K562 (cell line): ENCODE data around the gene RAB31. TPM values are rescaled to one million over a fixed set of nuclear protein-coding genes. Genes with fewer than 3 reads are reported as not detected.
A peak's percentile ranks its signal among the peaks of the same experiment; 100 is the strongest.

Source experiments
- ATAC-seq: fragments of 200-7000 bp; cut with Tn5 transposase; 3 replicates; pipeline ENCODE4 v1.9.1; 2020; ENCODE audit warnings: moderate library complexity
- BruUV-seq: library from RNA; stranded (reverse); fragments of 400-500 nt; replicated peaks from 2 replicates; lab custom pipeline; 2021; lab: Mats Ljungman, UMichigan
- CTCF ChIA-PET: fragments of 300-600 bp; formaldehyde crosslinking; extraction: SDS; loops from one replicate; lab custom pipeline; 2021; ENCODE audit warnings: low intra/inter-chr PET ratio; lab: Yijun Ruan, JAX
- POLR2A ChIA-PET: fragments of 300-600, 350-650 bp; sonication (Branson Sonifier 250); formaldehyde crosslinking; extraction: SDS; loops from one replicate; lab custom pipeline; 2021; ENCODE audit warnings: antibody characterized with exemption, inconsistent platforms; lab: Yijun Ruan, JAX
- DNase-seq, 4 experiments: peaks; one replicate each; pipeline versions ENCODE4 v3.0.0 to v3.0.0-alpha.2; 2011 to 2018; ENCODE audit warnings: low spot score in 3 of 4, mixed read lengths in 3 of 4; ENCODE audit errors: extremely low read depth in 1 of 4
- FAIRE-seq: peaks from 2 replicates; lab custom pipeline; 2011; peaks lifted over from hg19 to GRCh38; lab: Jason Lieb, UNC
- H2AFZ ChIP-seq: 2 replicates; pipeline ENCODE4 v1.6.0; 2011; ENCODE audit warnings: low read depth, low read length, control low read depth, inconsistent platforms
- H3K27ac ChIP-seq: fragments of 200-600 bp; 3 replicates; pipeline ENCODE4 v1.8.0; 2011; ENCODE audit warnings: low read depth, mild to moderate bottlenecking, control low read depth, inconsistent platforms, low read length, moderate library complexity, mixed read lengths; ENCODE audit errors: extremely low read depth
- H3K27me3 ChIP-seq, 2 experiments: fragments of 300-600 bp in 1 of 2; 2 replicates in 1 of 2; 3 replicates in 1 of 2; pipeline versions ENCODE4 v1.6.0 to v1.8.0; 2011; ENCODE audit warnings: inconsistent platforms in 2 of 2, low read length in 2 of 2, mild to moderate bottlenecking in 1 of 2, mixed read lengths in 1 of 2, moderate library complexity in 1 of 2; ENCODE audit not compliant: control insufficient read depth in 2 of 2, insufficient read depth in 2 of 2
- H3K36me3 ChIP-seq: fragments of 300-600 bp; 3 replicates; pipeline ENCODE4 v1.8.0; 2011; ENCODE audit warnings: mild to moderate bottlenecking, low read length, inconsistent platforms; ENCODE audit not compliant: control insufficient read depth, insufficient read depth
- H3K4me1 ChIP-seq, 2 experiments: fragments of 200-600 bp in 1 of 2; replicated peaks in 1 of 2; 2 replicates in 1 of 2; 3 replicates in 1 of 2; pipeline versions ENCODE4 v1.5.1 to v1.8.0; 2011; ENCODE audit warnings: inconsistent platforms in 2 of 2, low read length in 2 of 2, mild to moderate bottlenecking in 1 of 2, mixed read lengths in 1 of 2, moderate library complexity in 1 of 2; ENCODE audit not compliant: control insufficient read depth in 2 of 2, insufficient read depth in 2 of 2
- H3K4me2 ChIP-seq: 2 replicates; pipeline ENCODE4 v1.6.1; 2011; ENCODE audit warnings: low read length, control low read depth, inconsistent platforms, mixed read lengths; ENCODE audit not compliant: insufficient read depth
- H3K4me3 ChIP-seq: fragments of 200-600 bp; sonication (generic), shearing (Covaris generic); 2 replicates; pipeline ENCODE4 v1.5.1; 2016; ENCODE audit warnings: control low read depth, inconsistent platforms
- H3K79me2 ChIP-seq: fragments of 200-600 bp; 3 replicates; pipeline ENCODE4 v1.8.0; 2011; ENCODE audit warnings: low read length, inconsistent platforms; ENCODE audit not compliant: control insufficient read depth, insufficient read depth
- H3K9ac ChIP-seq, 2 experiments: 2 replicates each; pipeline versions ENCODE4 v1.6.0 to v1.6.1; 2011; ENCODE audit warnings: low read depth in 2 of 2, low read length in 2 of 2, control low read depth in 1 of 2, inconsistent platforms in 1 of 2, mild to moderate bottlenecking in 1 of 2, mixed read lengths in 1 of 2; ENCODE audit not compliant: insufficient read depth in 1 of 2
- H3K9me1 ChIP-seq: one replicate; pipeline ENCODE4 v1.6.0; 2011; ENCODE audit warnings: inconsistent platforms, mild to moderate bottlenecking, low read length, moderate library complexity; ENCODE audit not compliant: control insufficient read depth, insufficient read depth
- H3K9me3 ChIP-seq: replicated peaks from 2 replicates; pipeline ENCODE4 v1.5.1; 2011; ENCODE audit warnings: low read depth, low read length, inconsistent platforms; ENCODE audit not compliant: control insufficient read depth, insufficient read depth
- H4K20me1 ChIP-seq: replicated peaks from 2 replicates; pipeline ENCODE4 v1.6.1; 2011; ENCODE audit warnings: low read length, inconsistent platforms, mixed read lengths; ENCODE audit not compliant: control insufficient read depth, insufficient read depth
- BCL6 ChIP-seq: fragments of 250-450 bp; sonication (Bioruptor Pico); IDR thresholded peaks from 2 replicates; pipeline ENCODE4 v1.4.0; 2020
- NFE2L1 ChIP-seq: fragments of 450-650 bp; IDR thresholded peaks from 2 replicates; pipeline ENCODE4 v1.6.1; 2016; ENCODE audit warnings: missing genetic modification characterization, low read depth, mild to moderate bottlenecking, missing compliant biosample characterization, moderate library complexity, borderline replicate concordance
- POU5F1 ChIP-seq: fragments of 150-350 bp; IDR thresholded peaks from 2 replicates; pipeline ENCODE4 v1.6.1; 2014; ENCODE audit warnings: borderline replicate concordance, low read length, low read depth, mild to moderate bottlenecking; ENCODE audit not compliant: partially characterized antibody
- WGBS: fragments of 100-300 bp; shearing (Covaris generic); methylation state at CpG from one replicate; pipeline ENCODE4 v1.1.6; 2016; ENCODE audit warnings: low coverage, mixed read lengths; ENCODE audit not compliant: insufficient coverage; ENCODE audit errors: missing lambda C conversion rate; 5-methylcytosine and 5-hydroxymethylcytosine counted together
- in situ Hi-C: fragments of 300-500 bp; cut with MboI; formaldehyde crosslinking; loops from 4 replicates; pipeline ENCODE4 v1.15.0; 2018; ENCODE audit warnings: inconsistent platforms, mixed read lengths
- intact Hi-C: fragments of 100-400 bp; cut with micrococcal nuclease; formaldehyde crosslinking; loops from 2 replicates; pipeline ENCODE4 v1.14.2; 2022
- polyA plus RNA-seq, 8 experiments: library from polyadenylated mRNA; depleted of rRNA in 4 of 8; stranded (reverse) in 5 of 8; unstranded in 3 of 8; fragments of >200 nt; fragmentation: Nextera tagmentation in 2 of 8; fragmentation: Illumina TruSeq in 1 of 8; extraction: Ambion mirVana in 2 of 8; extraction: Trizol in 1 of 8; gene quantifications; 2 replicates each; pipeline versions ENCODE4 v1.2.1 to v1.2.3, GENCODE V29; 2011 to 2014; ENCODE audit warnings: inconsistent platforms in 1 of 8, missing spikeins in 1 of 8
- total RNA-seq, 7 experiments: library from RNA; depleted of rRNA in 6 of 7; stranded (reverse); fragments of >200 nt in 6 of 7; fragmentation: Illumina TruSeq in 2 of 7; extraction: Trizol in 2 of 7; gene quantifications; 2 replicates each; pipeline versions ENCODE4 v1.2.1 to v1.2.3, GENCODE V29; 2011 to 2021; ENCODE audit warnings: low replicate concordance in 1 of 7
- TF ChIP-seq, protein P1 (sequence below), 2 experiments: IDR thresholded peaks; 2 replicates each; pipeline ENCODE4 v1.6.1; 2012; ENCODE audit warnings: improper control_type of control experiment in 2 of 2, low read depth in 2 of 2, low read length in 2 of 2, borderline replicate concordance in 1 of 2
- TF ChIP-seq, protein P2 (sequence below), 2 experiments: fragments of 450-650 bp; IDR thresholded peaks; 2 replicates each; pipeline ENCODE4 v1.6.1; 2016

The RAB31 gene
- total and polyA plus RNA-seq, 9 of the 15 experiments (the other 6 are each of a cell fraction or from before 2014, with no cell fraction given), result 20.7 to 70.4 (median 41.3) TPM

DNA sequence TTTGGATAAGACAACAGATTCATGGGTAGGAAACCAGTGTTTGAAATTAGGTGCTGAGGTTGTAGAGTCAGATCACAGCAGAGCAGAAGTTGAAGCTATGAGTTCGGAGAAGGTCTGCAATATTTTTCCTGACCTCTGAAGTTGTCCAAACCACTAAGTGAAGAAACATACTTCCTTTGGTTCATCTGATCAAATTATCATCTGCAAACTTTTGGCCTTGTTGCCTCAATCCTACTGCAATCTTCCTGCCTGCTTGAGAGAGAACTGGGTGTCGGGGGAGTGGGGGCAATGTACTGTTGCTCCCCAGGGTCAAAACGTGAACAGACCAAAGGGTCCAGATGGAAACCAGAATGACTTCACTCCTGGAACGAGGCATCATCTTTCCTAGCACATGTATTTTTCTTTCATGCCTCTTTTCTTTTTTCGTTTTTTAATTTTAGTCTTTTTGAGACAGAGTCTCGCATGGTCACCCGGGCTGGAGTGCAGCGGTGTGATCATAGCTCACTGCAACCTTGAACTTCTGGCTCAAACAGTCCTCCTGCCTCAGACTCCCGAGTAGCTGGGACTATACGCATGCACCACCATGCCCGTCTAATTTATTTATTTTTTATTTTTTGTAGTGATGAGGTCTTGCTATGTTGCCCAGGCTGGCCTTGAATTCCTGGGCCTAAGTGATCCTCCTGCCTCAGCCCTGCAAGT lies 42.7 kb downstream of the RAB31 start:
- DNase-seq (no peak), ATAC-seq (no peak), FAIRE-seq (no peak)
- peak overlapping the region in 1 of 2 experiments; percentile 19; a peak in 1 of 4 replicates for H3K9ac ChIP-seq
- intact Hi-C loops (no loop called here), in situ Hi-C loops (no loop called here)
- ChIA-PET CTCF (no interaction called here), POLR2A (interaction anchor here (1.8 kb wide), 1 partner anchor 10 kb away, joined by 4 read pairs; no protein-coding TSS in a partner anchor)
- H3K27ac ChIP-seq, result no peak overlapping the region
- peaks cover 0 to 4% of the 10 kb centered on the region in 2 experiments; a peak in 2 of 5 replicates for H3K4me1 ChIP-seq
- BruUV-seq, result no TSS peak
- no peaks in the 10 kb centered on the region for H3K9me3 ChIP-seq
- WGBS, result 63% methylated on average over 11 of the region's 11 CpGs
- H3K79me2 ChIP-seq, result peaks cover 4% of the 10 kb centered on the region; the same call in 1 of the 3 replicates
- H3K36me3 ChIP-seq, result no peaks in the 10 kb centered on the region; the same call in 2 of the 3 replicates
- H3K27me3 ChIP-seq, result no peaks in the 10 kb centered on the region
- no peak overlapping the region for H3K4me3 ChIP-seq
- H3K9me1 ChIP-seq, result no peaks in the 10 kb centered on the region
- no peak overlapping the region for H3K4me2 ChIP-seq
- H2AFZ ChIP-seq, result no peak overlapping the region
- H4K20me1 ChIP-seq, result no peaks in the 10 kb centered on the region
- TF ChIP-seq POU5F1 (no peak), NFE2L1 (tag) (no peak), BCL6 (CRISPR knock-in tag) (no peak)
- TF ChIP-seq, protein P1, sequence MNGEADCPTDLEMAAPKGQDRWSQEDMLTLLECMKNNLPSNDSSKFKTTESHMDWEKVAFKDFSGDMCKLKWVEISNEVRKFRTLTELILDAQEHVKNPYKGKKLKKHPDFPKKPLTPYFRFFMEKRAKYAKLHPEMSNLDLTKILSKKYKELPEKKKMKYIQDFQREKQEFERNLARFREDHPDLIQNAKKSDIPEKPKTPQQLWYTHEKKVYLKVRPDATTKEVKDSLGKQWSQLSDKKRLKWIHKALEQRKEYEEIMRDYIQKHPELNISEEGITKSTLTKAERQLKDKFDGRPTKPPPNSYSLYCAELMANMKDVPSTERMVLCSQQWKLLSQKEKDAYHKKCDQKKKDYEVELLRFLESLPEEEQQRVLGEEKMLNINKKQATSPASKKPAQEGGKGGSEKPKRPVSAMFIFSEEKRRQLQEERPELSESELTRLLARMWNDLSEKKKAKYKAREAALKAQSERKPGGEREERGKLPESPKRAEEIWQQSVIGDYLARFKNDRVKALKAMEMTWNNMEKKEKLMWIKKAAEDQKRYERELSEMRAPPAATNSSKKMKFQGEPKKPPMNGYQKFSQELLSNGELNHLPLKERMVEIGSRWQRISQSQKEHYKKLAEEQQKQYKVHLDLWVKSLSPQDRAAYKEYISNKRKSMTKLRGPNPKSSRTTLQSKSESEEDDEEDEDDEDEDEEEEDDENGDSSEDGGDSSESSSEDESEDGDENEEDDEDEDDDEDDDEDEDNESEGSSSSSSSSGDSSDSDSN (IDR thresholded peaks at IDR 0.05; ENCODE audit: borderline replicate concordance in 1 of 2, low read depth in 2 of 2, low read length in 2 of 2), result no peak
- TF ChIP-seq, protein P2, sequence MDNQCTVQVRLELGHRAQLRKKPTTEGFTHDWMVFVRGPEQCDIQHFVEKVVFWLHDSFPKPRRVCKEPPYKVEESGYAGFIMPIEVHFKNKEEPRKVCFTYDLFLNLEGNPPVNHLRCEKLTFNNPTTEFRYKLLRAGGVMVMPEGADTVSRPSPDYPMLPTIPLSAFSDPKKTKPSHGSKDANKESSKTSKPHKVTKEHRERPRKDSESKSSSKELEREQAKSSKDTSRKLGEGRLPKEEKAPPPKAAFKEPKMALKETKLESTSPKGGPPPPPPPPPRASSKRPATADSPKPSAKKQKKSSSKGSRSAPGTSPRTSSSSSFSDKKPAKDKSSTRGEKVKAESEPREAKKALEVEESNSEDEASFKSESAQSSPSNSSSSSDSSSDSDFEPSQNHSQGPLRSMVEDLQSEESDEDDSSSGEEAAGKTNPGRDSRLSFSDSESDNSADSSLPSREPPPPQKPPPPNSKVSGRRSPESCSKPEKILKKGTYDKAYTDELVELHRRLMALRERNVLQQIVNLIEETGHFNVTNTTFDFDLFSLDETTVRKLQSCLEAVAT (IDR thresholded peaks at IDR 0.05), result no peak
- TF ChIP-seq, all 486 proteins: peak for 0
